Tibial nerve (tissue), 4 donors: Measurements from ENCODE around the gene UTS2R.

Experiments used
- EP300 ChIP-seq, 2 donors: sonication (generic); formaldehyde crosslinking; IDR thresholded peaks; one replicate each; pipeline ENCODE4 v1.6.1; 2017; ENCODE audit warnings: antibody characterized with exemption in 2 of 2, mild to moderate bottlenecking in 1 of 2
- POLR2A ChIP-seq, 2 donors: fragments of 450-650 bp; IDR thresholded peaks; one replicate each; pipeline ENCODE4 v1.6.1; 2017; ENCODE audit warnings: antibody characterized with exemption in 2 of 2, mild to moderate bottlenecking in 2 of 2, moderate library complexity in 2 of 2
- TF ChIP-seq, protein P1 (sequence below), 5 experiments: fragments of 200-600 bp in 3 of 5; fragments of 450-650 bp in 2 of 5; sonication (generic) in 3 of 5; IDR thresholded peaks; one replicate each; pipeline ENCODE4 v1.5.1; 2016 to 2019; ENCODE audit warnings: antibody characterized with exemption in 5 of 5, mild to moderate bottlenecking in 3 of 5, moderate library complexity in 2 of 5

DNA sequence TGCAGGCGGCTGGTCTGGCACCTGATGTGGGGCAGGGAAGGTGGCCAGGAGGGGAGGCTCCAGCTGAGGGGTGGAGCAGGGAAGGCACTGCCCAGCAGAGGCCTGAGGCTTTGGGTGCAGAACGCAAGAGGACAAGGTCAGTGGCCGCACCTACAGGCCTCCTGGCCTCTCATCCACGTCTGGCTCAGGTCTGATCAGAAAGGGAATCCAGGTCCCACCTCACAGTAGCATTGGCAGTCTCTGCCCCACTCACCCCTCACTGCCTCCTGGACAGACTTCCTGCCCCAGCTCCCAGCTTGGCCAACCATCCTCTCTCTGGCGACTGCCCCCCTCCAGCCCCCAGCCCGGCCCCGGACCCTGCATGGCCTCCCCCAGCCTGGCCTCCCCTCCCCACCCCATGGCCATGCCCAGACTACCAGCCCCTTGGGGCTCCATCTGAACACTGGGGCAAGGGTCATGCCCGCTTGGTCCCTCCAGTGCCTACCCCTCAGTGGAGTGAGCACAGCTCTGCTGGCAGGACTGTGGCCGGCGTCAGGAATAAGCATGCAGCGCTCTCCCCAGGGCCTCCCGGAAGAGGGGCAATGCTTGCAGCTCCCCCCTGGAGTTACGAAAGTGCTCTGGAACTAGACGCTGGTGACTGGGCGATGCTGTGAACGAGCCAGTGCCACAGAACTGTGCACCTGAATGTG is 4.6 kb downstream of the UTS2R start:
- TF ChIP-seq, protein P1, sequence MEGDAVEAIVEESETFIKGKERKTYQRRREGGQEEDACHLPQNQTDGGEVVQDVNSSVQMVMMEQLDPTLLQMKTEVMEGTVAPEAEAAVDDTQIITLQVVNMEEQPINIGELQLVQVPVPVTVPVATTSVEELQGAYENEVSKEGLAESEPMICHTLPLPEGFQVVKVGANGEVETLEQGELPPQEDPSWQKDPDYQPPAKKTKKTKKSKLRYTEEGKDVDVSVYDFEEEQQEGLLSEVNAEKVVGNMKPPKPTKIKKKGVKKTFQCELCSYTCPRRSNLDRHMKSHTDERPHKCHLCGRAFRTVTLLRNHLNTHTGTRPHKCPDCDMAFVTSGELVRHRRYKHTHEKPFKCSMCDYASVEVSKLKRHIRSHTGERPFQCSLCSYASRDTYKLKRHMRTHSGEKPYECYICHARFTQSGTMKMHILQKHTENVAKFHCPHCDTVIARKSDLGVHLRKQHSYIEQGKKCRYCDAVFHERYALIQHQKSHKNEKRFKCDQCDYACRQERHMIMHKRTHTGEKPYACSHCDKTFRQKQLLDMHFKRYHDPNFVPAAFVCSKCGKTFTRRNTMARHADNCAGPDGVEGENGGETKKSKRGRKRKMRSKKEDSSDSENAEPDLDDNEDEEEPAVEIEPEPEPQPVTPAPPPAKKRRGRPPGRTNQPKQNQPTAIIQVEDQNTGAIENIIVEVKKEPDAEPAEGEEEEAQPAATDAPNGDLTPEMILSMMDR (IDR thresholded peaks at IDR 0.05): no peak
- TF ChIP-seq EP300 (IDR thresholded peaks at IDR 0.05) (no peak), POLR2A (IDR thresholded peaks at IDR 0.05) (no peak)
